HCT116 (cell line): ENCODE data around the gene LAMB4.

Experiments used
- CBX3 ChIP-seq: IDR thresholded peaks from 2 replicates; pipeline ENCODE4 v1.6.1; 2012; ENCODE audit warnings: low read depth
- CTCF ChIP-seq, 3 experiments: fragments of 200-600 bp in 1 of 3; sonication (generic) in 1 of 3; IDR thresholded peaks in 2 of 3; conservative IDR thresholded peaks in 1 of 3; 2 replicates each; pipeline ENCODE4 v1.5.1; 2012 to 2017; ENCODE audit warnings: low read depth in 2 of 3, low read length in 2 of 3, antibody characterized with exemption in 1 of 3, borderline replicate concordance in 1 of 3, control low read depth in 1 of 3, mild to moderate bottlenecking in 1 of 3, mixed read lengths in 1 of 3, mixed run types in 1 of 3, moderate library complexity in 1 of 3; ENCODE audit not compliant: insufficient read depth in 1 of 3
- EZH2 ChIP-seq: fragments of 200-600 bp; sonication (generic); IDR thresholded peaks from 2 replicates; pipeline ENCODE4 v1.6.1; 2017; ENCODE audit warnings: antibody characterized with exemption, mixed run types
- MAX ChIP-seq: IDR thresholded peaks from 2 replicates; pipeline ENCODE4 v1.6.1; 2012
- POLR2A ChIP-seq: IDR thresholded peaks from 2 replicates; pipeline ENCODE4 v1.7.0; 2011; ENCODE audit warnings: borderline replicate concordance; ENCODE audit not compliant: insufficient read depth, insufficient read length; ENCODE audit errors: extremely low read depth
- POLR2AphosphoS5 ChIP-seq: IDR thresholded peaks from 2 replicates; pipeline ENCODE4 v1.6.1; 2011; ENCODE audit warnings: mild to moderate bottlenecking, low read depth, low read length, moderate library complexity
- RAD21 ChIP-seq: IDR thresholded peaks from 2 replicates; pipeline ENCODE4 v1.6.1; 2012; ENCODE audit warnings: low read depth, mild to moderate bottlenecking
- SIN3A ChIP-seq: IDR thresholded peaks from 2 replicates; pipeline ENCODE4 v1.6.1; 2012; ENCODE audit warnings: low read depth
- TCF7L2 ChIP-seq: IDR thresholded peaks from 2 replicates; pipeline ENCODE4 v1.7.0; 2011; ENCODE audit warnings: borderline replicate concordance, inconsistent platforms; ENCODE audit not compliant: insufficient read depth, insufficient read length; ENCODE audit errors: extremely low read depth
- ZFX ChIP-seq: fragments of 450-650 bp; IDR thresholded peaks from 2 replicates; pipeline ENCODE4 v1.6.1; 2017

DNA sequence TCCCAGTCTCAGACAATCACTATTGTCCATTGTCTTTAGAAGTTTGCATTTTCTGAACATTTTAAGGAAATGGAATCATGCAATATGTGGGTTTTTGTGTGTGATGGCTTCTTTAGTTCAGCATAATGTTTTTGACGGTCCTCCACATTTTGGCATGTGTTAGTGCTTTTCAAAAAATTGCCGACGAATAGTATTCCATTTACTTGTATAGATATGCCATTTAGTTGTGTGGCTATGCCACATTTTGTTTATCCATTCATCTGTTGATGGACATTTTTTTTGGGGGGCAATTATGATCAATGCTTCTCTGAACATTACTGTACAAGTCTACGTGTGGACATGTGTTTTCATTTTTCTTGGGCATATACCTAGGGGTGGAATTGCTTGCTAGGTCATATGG is 12.0 kb upstream of the LAMB4 start:
- TF ChIP-seq POLR2A (no peak), EZH2 (no peak), CTCF (IDR thresholded peaks at IDR 0.05 in 2 of 3, conservative IDR thresholded peaks at IDR 0.05 in 1 of 3; ENCODE audit: borderline replicate concordance in 1 of 3, insufficient read depth in 1 of 3, low read depth in 2 of 3, low read length in 2 of 3) (no peak), MAX (no peak), POLR2AphosphoS5 (no peak), SIN3A (no peak), ZFX (no peak), TCF7L2 (no peak), RAD21 (no peak), CBX3 (no peak)
